Activated T-cell treated with anti-CD3 and anti-CD28 coated beads, Interleukin-2, amount 50 U/mL, for 4 hours (primary cell): ENCODE results near the gene TANGO2. TPM values are rescaled to one million over a fixed set of nuclear protein-coding genes. Genes with fewer than 3 reads are reported as not detected.

Source experiments
- ATAC-seq, 2 donors: fragments of 200-7000 bp; cut with Tn5 transposase; one replicate each; pipeline ENCODE4 v1.10.0; 2021
- DNase-seq: peaks from one replicate; pipeline ENCODE4 v3.0.0-alpha.2; 2020
- H3K27me3 Mint-ChIP-seq: one replicate; pipeline ENCODE4 v1.8.0; 2021; ENCODE audit warnings: low read depth, mixed read lengths
- H3K36me3 Mint-ChIP-seq: one replicate; pipeline ENCODE4 v1.8.0; 2022; ENCODE audit warnings: mixed read lengths; ENCODE audit not compliant: insufficient read depth
- H3K4me1 Mint-ChIP-seq: one replicate; pipeline ENCODE4 v1.8.0; 2021; ENCODE audit warnings: low read depth, mixed read lengths
- H3K4me3 Mint-ChIP-seq: one replicate; pipeline ENCODE4 v1.8.0; 2021; ENCODE audit warnings: mild to moderate bottlenecking, moderate library complexity, mixed read lengths
- H3K9me3 Mint-ChIP-seq: one replicate; pipeline ENCODE4 v1.8.0; 2021; ENCODE audit warnings: mixed read lengths
- total RNA-seq, 3 donors: library from RNA; stranded (reverse); gene quantifications; one replicate each; pipeline ENCODE4 v1.2.1, GENCODE V29; 2021

TANGO2 gene
- total RNA-seq, 3 donors from 2014 or later: 23.1 to 26.8 (median 25.3) TPM

- H3K4me1 Mint-ChIP-seq: peaks cover under 1% of the 10 kb centered on the region
- H3K27me3 Mint-ChIP-seq: peaks cover 2% of the 10 kb centered on the region
- DNase-seq (no peak), ATAC-seq (no peak)
- H3K4me3 Mint-ChIP-seq: no peak overlapping the region
- H3K9me3 Mint-ChIP-seq: no peaks in the 10 kb centered on the region
- no peaks in the 10 kb centered on the region for H3K36me3 Mint-ChIP-seq
Measured at GRCh38 chr22:19979712-19980493, 41.0 kb upstream of the TANGO2 start.

- Mint-ChIP-seq H3K4me3 (no peak overlapping the region), H3K27me3 (peaks cover 2% of the 10 kb centered on the region), H3K36me3 (no peaks in the 10 kb centered on the region), H3K9me3 (no peaks in the 10 kb centered on the region), H3K4me1 (no peaks in the 10 kb centered on the region)
- ATAC-seq (no peak), DNase-seq (no peak)
Measured at GRCh38 chr22:19980766-19981165, 40.1 kb upstream of the TANGO2 start.

- H3K36me3 Mint-ChIP-seq: no peaks in the 10 kb centered on the region
- H3K9me3 Mint-ChIP-seq: no peaks in the 10 kb centered on the region
- H3K4me1 Mint-ChIP-seq: no peaks in the 10 kb centered on the region
- DNase-seq: no peak
- no peaks in the 10 kb centered on the region for H3K27me3 Mint-ChIP-seq
- no peak for ATAC-seq
- H3K4me3 Mint-ChIP-seq: no peak overlapping the region
Measured at GRCh38 chr22:19981171-19981960, 39.5 kb upstream of the TANGO2 start.

GRCh38 chr22:19981961-19982920 is 38.7 kb upstream of the TANGO2 start:
- ATAC-seq: no peak
- Mint-ChIP-seq H3K4me3 (no peak overlapping the region), H3K4me1 (no peaks in the 10 kb centered on the region), H3K36me3 (no peaks in the 10 kb centered on the region), H3K27me3 (no peaks in the 10 kb centered on the region), H3K9me3 (no peaks in the 10 kb centered on the region)
- no peak for DNase-seq

- Mint-ChIP-seq H3K9me3 (no peaks in the 10 kb centered on the region), H3K27me3 (no peaks in the 10 kb centered on the region), H3K36me3 (no peaks in the 10 kb centered on the region), H3K4me3 (no peak overlapping the region), H3K4me1 (no peaks in the 10 kb centered on the region)
- DNase-seq: no peak
- ATAC-seq: no peak
Measured at GRCh38 chr22:19982991-19983578, 37.8 kb upstream of the TANGO2 start.

- Mint-ChIP-seq H3K27me3 (no peaks in the 10 kb centered on the region), H3K9me3 (no peaks in the 10 kb centered on the region), H3K4me3 (no peak overlapping the region), H3K4me1 (no peaks in the 10 kb centered on the region), H3K36me3 (no peaks in the 10 kb centered on the region)
- DNase-seq (no peak), ATAC-seq (no peak)
Measured at GRCh38 chr22:19983741-19984140, 37.2 kb upstream of the TANGO2 start.

- H3K4me1 Mint-ChIP-seq: no peaks in the 10 kb centered on the region
- H3K36me3 Mint-ChIP-seq: no peaks in the 10 kb centered on the region
- no peak overlapping the region for H3K4me3 Mint-ChIP-seq
- H3K9me3 Mint-ChIP-seq: no peaks in the 10 kb centered on the region
- no peak for ATAC-seq
- no peaks in the 10 kb centered on the region for H3K27me3 Mint-ChIP-seq
- no peak for DNase-seq
Measured at GRCh38 chr22:19984201-19984753, 36.6 kb upstream of the TANGO2 start.

- Mint-ChIP-seq H3K4me3 (no peak overlapping the region), H3K36me3 (no peaks in the 10 kb centered on the region), H3K9me3 (no peaks in the 10 kb centered on the region), H3K27me3 (no peaks in the 10 kb centered on the region), H3K4me1 (no peaks in the 10 kb centered on the region)
- no peak for DNase-seq
- no peak for ATAC-seq
Measured at GRCh38 chr22:19984851-19985811, 35.8 kb upstream of the TANGO2 start.

GRCh38 chr22:19986011-19986409 is 34.9 kb upstream of the TANGO2 start:
- Mint-ChIP-seq H3K27me3 (no peaks in the 10 kb centered on the region), H3K36me3 (no peaks in the 10 kb centered on the region), H3K4me3 (peak overlapping the region; percentile 47), H3K4me1 (no peaks in the 10 kb centered on the region), H3K9me3 (no peaks in the 10 kb centered on the region)
- no peak for ATAC-seq
- DNase-seq: no peak

GRCh38 chr22:19986410-19987341 is 34.2 kb upstream of the TANGO2 start:
- Mint-ChIP-seq H3K27me3 (no peaks in the 10 kb centered on the region), H3K4me3 (peak overlapping the region; percentile 47), H3K4me1 (no peaks in the 10 kb centered on the region), H3K9me3 (no peaks in the 10 kb centered on the region), H3K36me3 (no peaks in the 10 kb centered on the region)
- ATAC-seq (peak; percentile 89 to 90), DNase-seq (peak; percentile 34)

GRCh38 chr22:19987394-19988306 is 33.3 kb upstream of the TANGO2 start:
- Mint-ChIP-seq H3K36me3 (no peaks in the 10 kb centered on the region), H3K27me3 (no peaks in the 10 kb centered on the region), H3K4me1 (no peaks in the 10 kb centered on the region), H3K4me3 (peak overlapping the region; percentile 54), H3K9me3 (no peaks in the 10 kb centered on the region)
- no peak for DNase-seq
- no peak for ATAC-seq
